Ishikawa (cell line): ENCODE results near the gene USE1.
A peak's percentile ranks its signal among the peaks of the same experiment; 100 is the strongest.

Source experiments
- RAD21 ChIP-seq: IDR thresholded peaks from 2 replicates; pipeline ENCODE4 v1.6.1; 2012; ENCODE audit warnings: low read depth
- REST ChIP-seq: IDR thresholded peaks from 2 replicates; pipeline ENCODE4 v1.6.1; 2012; ENCODE audit warnings: low read depth, mild to moderate bottlenecking
- TAF1 ChIP-seq: IDR thresholded peaks from 2 replicates; pipeline ENCODE4 v1.6.1; 2012; ENCODE audit warnings: low read depth, mild to moderate bottlenecking
- TCF12 ChIP-seq: IDR thresholded peaks from 2 replicates; pipeline ENCODE4 v1.6.1; 2012; ENCODE audit warnings: low read depth
- USF1 ChIP-seq: IDR thresholded peaks from 2 replicates; pipeline ENCODE4 v1.6.1; 2012

GRCh38 chr19:17205237-17206140 lies 9.7 kb upstream of the USE1 start:
- TF ChIP-seq TCF12, result no peak
- TF ChIP-seq REST, result no peak
- TF ChIP-seq TAF1, result no peak
- TF ChIP-seq RAD21, result peak; percentile 62
- no peak for TF ChIP-seq USF1
